Aorta (tissue), 5 donors: ENCODE results near the gene MFGE8. TPM values are rescaled to one million over a fixed set of nuclear protein-coding genes. Genes with fewer than 3 reads are reported as not detected.

Experiments
- ATAC-seq: fragments of 200-7000 bp; cut with Tn5 transposase; one replicate; pipeline ENCODE4 v1.9.1; 2022; ENCODE audit warnings: moderate library complexity; ENCODE audit not compliant: low FRiP score
- DNase-seq, 2 donors: peaks; one replicate each; pipeline ENCODE4 v3.0.0-alpha.2; 2020
- H3K27ac ChIP-seq, 2 donors: one replicate each; pipeline ENCODE4 v1.5.1; 2013; ENCODE audit warnings: low read length in 2 of 2, mild to moderate bottlenecking in 2 of 2, moderate library complexity in 2 of 2, control low read depth in 1 of 2, inconsistent platforms in 1 of 2, low read depth in 1 of 2
- H3K27me3 ChIP-seq, 2 donors: one replicate each; pipeline ENCODE4 v1.6.1; 2013; ENCODE audit warnings: control low read depth in 1 of 2, low read length in 1 of 2, mild to moderate bottlenecking in 1 of 2, moderate library complexity in 1 of 2; ENCODE audit not compliant: insufficient read depth in 2 of 2, control insufficient read depth in 1 of 2
- H3K36me3 ChIP-seq, 2 donors: one replicate each; pipeline ENCODE4 v1.6.1; 2013; ENCODE audit warnings: control low read depth in 1 of 2, low read length in 1 of 2, mild to moderate bottlenecking in 1 of 2; ENCODE audit not compliant: insufficient read depth in 2 of 2, control insufficient read depth in 1 of 2
- H3K4me1 ChIP-seq, 2 donors: one replicate each; pipeline ENCODE4 v1.6.1; 2013; ENCODE audit warnings: low read length in 2 of 2, control low read depth in 1 of 2, mild to moderate bottlenecking in 1 of 2, moderate library complexity in 1 of 2; ENCODE audit not compliant: insufficient read depth in 2 of 2, control insufficient read depth in 1 of 2
- H3K4me3 ChIP-seq, 2 donors: one replicate each; pipeline ENCODE4 v1.5.1; 2013; ENCODE audit warnings: low read length in 2 of 2, control low read depth in 1 of 2, mild to moderate bottlenecking in 1 of 2
- H3K9me3 ChIP-seq: one replicate; pipeline ENCODE4 v1.6.1; 2013; ENCODE audit warnings: mild to moderate bottlenecking, low read length; ENCODE audit not compliant: control insufficient read depth
- WGBS, 2 donors: extraction: QIAGEN DNeasy Blood & Tissue Kit; methylation state at CpG; one replicate each; pipeline ENCODE4 v1.1.7; 2013; 5-methylcytosine and 5-hydroxymethylcytosine counted together
- intact Hi-C, 2 donors: fragments of 100-400 bp; cut with DNase I; formaldehyde crosslinking; loops; one replicate each; pipeline versions ENCODE4 v1.14.2 to v1.15.0; 2022
- polyA plus RNA-seq, 2 donors: library from polyadenylated mRNA; stranded (reverse); fragments of 200-250 nt; gene quantifications; one replicate each; pipeline ENCODE4 v1.2.3, GENCODE V29; 2013
- total RNA-seq, 2 donors: library from RNA; stranded (reverse); fragmentation: NEBNext Ultra II Directional; extraction: Animal tissue kit (Norgen Biotek cat#: 25700); gene quantifications; one replicate each; pipeline ENCODE4 v1.2.1, GENCODE V29; 2021
- donor health status: healthy with polysubstance abuse.
- donor health status: Bipolar disorder and iron deficiency.
- donor health status: DM: no; HTN: no; CAD: no.
- donor health status: DM: no; HTN: no; CAD: no.
- donor health status: DM: yes; HTN: yes; CAD: no.

MFGE8 gene
- total and polyA plus RNA-seq, 4 donors, result 1,008 to 2,529 (median 1,895) TPM

DNA sequence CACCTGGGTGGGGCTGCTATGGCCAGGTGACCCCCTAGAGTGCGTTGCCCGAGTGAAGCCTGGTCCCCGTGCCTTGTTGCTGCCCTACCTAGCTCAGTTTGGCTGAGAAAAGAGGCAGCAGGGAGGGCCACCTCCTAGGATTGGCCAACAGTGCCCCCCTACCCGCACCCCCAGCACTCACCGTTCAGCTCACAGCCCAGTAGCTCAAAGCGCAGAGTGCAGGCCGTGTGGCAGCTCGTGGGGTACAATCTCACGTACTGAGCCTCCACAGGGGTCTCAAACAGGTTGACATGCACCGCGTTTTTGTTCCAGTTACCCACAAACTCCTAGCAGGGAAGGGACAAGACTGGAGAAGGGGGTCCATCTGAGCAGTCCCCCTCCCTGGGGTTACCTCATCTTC lies 7.6 kb downstream of the MFGE8 start:
- H3K36me3 ChIP-seq, result peaks cover 0 to 11% of the 10 kb centered on the region in 2 donors

GRCh38 chr15:88904624-88905327 lies 8.4 kb downstream of the MFGE8 start:
- ATAC-seq (peak; percentile 87), DNase-seq (peak; percentile 86 to 95)
- Histone ChIP-seq H3K36me3 (peaks cover 0 to 11% of the 10 kb centered on the region in 2 donors), H3K27me3 (no peaks in the 10 kb centered on the region), H3K4me3 (no peak overlapping the region), H3K4me1 (peaks cover 0 to 2% of the 10 kb centered on the region in 2 donors), H3K9me3 (no peaks in the 10 kb centered on the region), H3K27ac (peak overlapping the region in 1 of 2 donors; percentile 74)
- WGBS, 2 donors, result 10 to 11% methylated on average over 10 of the region's 10 CpGs
- intact Hi-C loops, result loop anchor here (2.0 to 5.0 kb wide), 2 partner anchors 112 to 273 kb away; no protein-coding TSS in a partner anchor

More for the DNA sequence above, 7.6 kb downstream of the MFGE8 start:
- WGBS, 2 donors, result 74 to 76% methylated on average over 11 of the region's 11 CpGs
- Histone ChIP-seq H3K27me3 (no peaks in the 10 kb centered on the region), H3K9me3 (no peaks in the 10 kb centered on the region), H3K4me1 (peaks cover 0 to 2% of the 10 kb centered on the region in 2 donors), H3K4me3 (no peak overlapping the region), H3K27ac (peak overlapping the region in 1 of 2 donors; percentile 21)
- no peak for DNase-seq
- intact Hi-C loops, result loop anchor here in 1 of 2 donors (2.0 kb wide), 1 partner anchor 111 kb away; no protein-coding TSS in a partner anchor
- ATAC-seq, result no peak

- no peak overlapping the region for H3K4me3 ChIP-seq
Observed at GRCh38 chr15:88904257-88904623, 8.9 kb downstream of the MFGE8 start.

GRCh38 chr15:88902846-88903245 lies 10.3 kb downstream of the MFGE8 start:
- no peak for DNase-seq
- peaks cover 0 to 2% of the 10 kb centered on the region in 2 donors for H3K4me1 ChIP-seq
- 67 to 98% methylated on average over 2 of the region's 2 CpGs for WGBS, 2 donors
- H3K27me3 ChIP-seq, result no peaks in the 10 kb centered on the region
- no peaks in the 10 kb centered on the region for H3K9me3 ChIP-seq
- ATAC-seq, result no peak
- peak overlapping the region in 1 of 2 donors; percentile 34 for H3K27ac ChIP-seq
- H3K36me3 ChIP-seq, result peaks cover 5 to 12% of the 10 kb centered on the region in 2 donors
- H3K4me3 ChIP-seq, result no peak overlapping the region
- intact Hi-C loops, result loop anchor here in 1 of 2 donors (5.0 kb wide), 1 partner anchor 274 kb away; no protein-coding TSS in a partner anchor

More at GRCh38 chr15:88904257-88904623, 8.9 kb downstream of the MFGE8 start:
- DNase-seq, result no peak
- Histone ChIP-seq H3K27me3 (no peaks in the 10 kb centered on the region), H3K27ac (peak overlapping the region in 1 of 2 donors; percentile 33), H3K9me3 (no peaks in the 10 kb centered on the region), H3K4me1 (peaks cover 0 to 2% of the 10 kb centered on the region in 2 donors), H3K36me3 (peaks cover 3 to 9% of the 10 kb centered on the region in 2 donors)
- no peak for ATAC-seq
- 43 to 49% methylated on average over 2 of the region's 2 CpGs for WGBS, 2 donors
- intact Hi-C loops, result loop anchor here (2.0 to 5.0 kb wide), 2 partner anchors 113 to 273 kb away; no protein-coding TSS in a partner anchor

DNA sequence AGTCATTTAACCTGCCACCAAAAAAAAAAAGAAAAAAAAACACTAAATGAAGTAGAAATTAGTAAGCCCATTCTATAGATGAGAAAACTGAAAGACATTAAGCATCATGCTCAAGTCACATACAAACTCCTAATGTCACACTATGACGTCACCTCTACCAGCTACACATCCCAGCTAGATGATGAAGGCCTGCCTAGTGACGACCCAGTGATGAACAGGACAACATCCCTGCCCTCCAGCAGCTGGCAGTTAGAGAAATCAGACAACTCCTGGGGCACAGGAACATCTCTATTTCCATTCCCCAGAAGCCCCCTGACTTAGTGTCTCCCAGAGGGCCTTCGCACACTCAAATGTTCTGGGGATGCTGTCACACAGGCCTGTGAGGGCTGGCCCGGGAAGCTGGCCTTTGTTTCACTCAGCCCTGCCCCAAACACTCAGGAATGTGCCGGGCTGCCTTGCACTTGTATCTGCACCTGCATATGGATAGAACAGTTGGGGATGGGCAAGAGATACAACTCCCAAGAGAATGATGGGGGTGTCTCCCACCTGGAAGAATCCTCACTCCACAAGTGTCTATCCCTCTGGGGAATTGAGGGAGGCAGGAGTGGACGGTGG lies 10.9 kb downstream of the MFGE8 start:
- intact Hi-C loops, result loop anchor here in 1 of 2 donors (5.0 kb wide), 1 partner anchor 275 kb away; no protein-coding TSS in a partner anchor
- Histone ChIP-seq H3K27me3 (no peaks in the 10 kb centered on the region), H3K36me3 (peaks cover 5 to 12% of the 10 kb centered on the region in 2 donors), H3K4me1 (peaks cover 0 to 2% of the 10 kb centered on the region in 2 donors), H3K4me3 (no peak overlapping the region), H3K27ac (peak overlapping the region in 1 of 2 donors; percentile 23), H3K9me3 (no peaks in the 10 kb centered on the region)
- WGBS, 2 donors, result 56 to 61% methylated on average over 6 of the region's 6 CpGs
- DNase-seq, result peak in 1 of 2 donors; percentile 64
- no peak for ATAC-seq

DNA sequence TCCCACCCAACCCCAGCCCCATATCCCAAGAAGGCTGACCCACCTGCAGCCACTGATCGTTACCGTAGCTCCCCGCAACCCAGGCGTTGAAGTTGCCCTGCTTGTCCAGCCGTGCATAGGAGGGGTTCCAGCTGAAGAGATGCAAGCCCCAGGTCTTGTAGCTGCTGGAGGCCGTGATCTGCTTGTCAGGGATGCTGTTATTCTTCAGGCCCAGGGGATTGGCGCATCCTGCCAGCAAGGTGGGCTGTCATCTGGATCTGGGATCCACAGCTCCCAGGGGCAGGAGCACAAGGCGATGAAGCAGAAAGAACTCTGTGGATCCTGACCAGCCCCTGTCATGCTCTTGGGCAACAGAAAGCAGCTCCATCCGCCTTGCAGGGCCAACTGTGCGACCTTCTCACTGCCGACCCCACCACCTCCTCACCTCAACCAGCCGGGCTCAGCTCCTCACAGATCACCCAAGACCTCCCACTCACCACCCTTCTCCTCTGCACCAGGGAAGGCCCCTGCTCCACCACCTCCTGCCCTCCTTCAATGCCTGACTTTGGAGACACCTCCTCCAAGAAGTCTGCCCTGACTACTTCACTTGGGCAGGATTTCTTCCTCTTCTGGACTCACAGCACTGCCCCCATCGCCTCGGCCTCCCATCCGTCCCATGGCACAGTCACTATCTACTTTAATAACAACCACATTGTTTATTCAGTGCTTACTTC lies 11.5 kb downstream of the MFGE8 start:
- Histone ChIP-seq H3K36me3 (peaks cover 5 to 12% of the 10 kb centered on the region in 2 donors), H3K9me3 (no peaks in the 10 kb centered on the region), H3K27me3 (no peaks in the 10 kb centered on the region), H3K4me3 (no peak overlapping the region), H3K4me1 (peaks cover 0 to 2% of the 10 kb centered on the region in 2 donors), H3K27ac (peak overlapping the region in 1 of 2 donors; percentile 11)
- intact Hi-C loops, result loop anchor here in 1 of 2 donors (5.0 kb wide), 1 partner anchor 276 kb away; no protein-coding TSS in a partner anchor
- 69 to 76% methylated on average over 15 of the region's 15 CpGs for WGBS, 2 donors
- ATAC-seq, result no peak
- DNase-seq, result no peak

- Histone ChIP-seq H3K4me1 (peaks cover 0 to 2% of the 10 kb centered on the region in 2 donors), H3K9me3 (no peaks in the 10 kb centered on the region), H3K4me3 (no peak overlapping the region), H3K36me3 (peaks cover 5 to 12% of the 10 kb centered on the region in 2 donors), H3K27ac (peak overlapping the region in 1 of 2 donors; percentile 66), H3K27me3 (no peaks in the 10 kb centered on the region)
- DNase-seq (no peak), ATAC-seq (no peak)
- intact Hi-C loops, result loop anchor here in 1 of 2 donors (5.0 kb wide), 1 partner anchor 276 kb away; no protein-coding TSS in a partner anchor
- WGBS, 2 donors, result 70 to 90% methylated on average over 5 of the region's 5 CpGs
Observed at GRCh38 chr15:88900982-88901418, 12.2 kb downstream of the MFGE8 start.
